Measurements from ENCODE around the gene VEGFD.

DNA sequence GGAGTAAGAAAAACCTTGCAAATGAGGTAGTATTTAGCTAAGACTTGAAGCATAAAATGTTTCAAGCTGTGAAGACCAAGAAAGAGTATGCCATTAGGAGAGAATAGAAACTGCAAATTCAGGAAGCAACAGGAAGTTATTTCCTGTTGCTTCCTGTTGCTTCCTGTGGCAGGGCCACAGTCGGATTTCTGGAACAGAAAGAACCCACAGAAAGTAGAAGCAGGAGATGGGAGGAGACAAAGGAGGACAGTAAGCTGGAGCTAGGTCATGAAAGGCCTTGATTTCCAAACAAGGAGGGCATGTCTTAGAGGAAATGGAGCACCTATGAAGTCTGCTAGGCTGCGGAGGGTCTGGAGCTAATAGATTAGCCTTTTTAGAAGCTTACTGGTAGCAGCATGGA is 86.0 kb downstream of the VEGFD start:
- no peak for TF ChIP-seq POLR2A (IDR thresholded peaks at IDR 0.05)
- TF ChIP-seq, protein P1, sequence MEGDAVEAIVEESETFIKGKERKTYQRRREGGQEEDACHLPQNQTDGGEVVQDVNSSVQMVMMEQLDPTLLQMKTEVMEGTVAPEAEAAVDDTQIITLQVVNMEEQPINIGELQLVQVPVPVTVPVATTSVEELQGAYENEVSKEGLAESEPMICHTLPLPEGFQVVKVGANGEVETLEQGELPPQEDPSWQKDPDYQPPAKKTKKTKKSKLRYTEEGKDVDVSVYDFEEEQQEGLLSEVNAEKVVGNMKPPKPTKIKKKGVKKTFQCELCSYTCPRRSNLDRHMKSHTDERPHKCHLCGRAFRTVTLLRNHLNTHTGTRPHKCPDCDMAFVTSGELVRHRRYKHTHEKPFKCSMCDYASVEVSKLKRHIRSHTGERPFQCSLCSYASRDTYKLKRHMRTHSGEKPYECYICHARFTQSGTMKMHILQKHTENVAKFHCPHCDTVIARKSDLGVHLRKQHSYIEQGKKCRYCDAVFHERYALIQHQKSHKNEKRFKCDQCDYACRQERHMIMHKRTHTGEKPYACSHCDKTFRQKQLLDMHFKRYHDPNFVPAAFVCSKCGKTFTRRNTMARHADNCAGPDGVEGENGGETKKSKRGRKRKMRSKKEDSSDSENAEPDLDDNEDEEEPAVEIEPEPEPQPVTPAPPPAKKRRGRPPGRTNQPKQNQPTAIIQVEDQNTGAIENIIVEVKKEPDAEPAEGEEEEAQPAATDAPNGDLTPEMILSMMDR (IDR thresholded peaks at IDR 0.05): no peak
- no peak for TF ChIP-seq EP300 (IDR thresholded peaks at IDR 0.05)
